Keratinocyte (primary cell): ENCODE data around the gene FANCC. TPM values are rescaled to one million over a fixed set of nuclear protein-coding genes. Genes with fewer than 3 reads are reported as not detected.

Source experiments
- DNase-seq: peaks from one replicate; pipeline ENCODE4 v3.0.0-alpha.2; 2011; ENCODE audit warnings: low read depth, missing footprints, low spot score
- FAIRE-seq: peaks from 2 replicates; lab custom pipeline; 2011; peaks lifted over from hg19 to GRCh38; lab: Jason Lieb, UNC
- H2AFZ ChIP-seq: 2 replicates; pipeline ENCODE4 v1.6.0; 2012; ENCODE audit warnings: low read length, control low read depth, inconsistent platforms; ENCODE audit not compliant: control insufficient read depth
- H3K27ac ChIP-seq: 2 replicates; pipeline ENCODE4 v1.5.1; 2011; ENCODE audit warnings: low read length; ENCODE audit not compliant: control insufficient read depth, insufficient read depth
- H3K27me3 ChIP-seq: 3 replicates; pipeline ENCODE4 v1.6.0; 2011; ENCODE audit warnings: low read length; ENCODE audit not compliant: control insufficient read depth, insufficient read depth; ENCODE audit errors: extremely low read depth
- H3K36me3 ChIP-seq, 2 experiments: 2 replicates in 1 of 2; 3 replicates in 1 of 2; pipeline ENCODE4 v1.5.1; 2011; ENCODE audit warnings: low read length in 2 of 2, mild to moderate bottlenecking in 1 of 2; ENCODE audit not compliant: control insufficient read depth in 2 of 2, insufficient read depth in 2 of 2; ENCODE audit errors: extremely low read depth in 1 of 2
- H3K4me1 ChIP-seq: 3 replicates; pipeline ENCODE4 v1.5.1; 2011; ENCODE audit warnings: low read length; ENCODE audit not compliant: control insufficient read depth, insufficient read depth; ENCODE audit errors: extremely low read depth
- H3K4me2 ChIP-seq: 3 replicates; pipeline ENCODE4 v1.6.0; 2011; ENCODE audit warnings: low read depth, low read length; ENCODE audit not compliant: control insufficient read depth, insufficient read depth; ENCODE audit errors: extremely low read depth
- H3K4me3 ChIP-seq, 3 experiments: fragments of 200-600 bp in 1 of 3; sonication (generic) in 1 of 3; 2 replicates in 2 of 3; 3 replicates in 1 of 3; pipeline ENCODE4 v1.5.1; 2011 to 2016; ENCODE audit warnings: low read length in 3 of 3, mild to moderate bottlenecking in 3 of 3, control low read depth in 2 of 3, inconsistent platforms in 1 of 3, low read depth in 1 of 3, mixed read lengths in 1 of 3, mixed run types in 1 of 3, moderate library complexity in 1 of 3; ENCODE audit not compliant: control insufficient read depth in 2 of 3, insufficient read depth in 2 of 3; ENCODE audit errors: extremely low read depth in 1 of 3
- H3K79me2 ChIP-seq: 2 replicates; pipeline ENCODE4 v1.6.0; 2012; ENCODE audit warnings: low read length; ENCODE audit not compliant: control insufficient read depth, insufficient read depth
- H3K9ac ChIP-seq: 3 replicates; pipeline ENCODE4 v1.6.0; 2011; ENCODE audit warnings: low read length; ENCODE audit not compliant: control insufficient read depth, insufficient read depth; ENCODE audit errors: extremely low read depth
- H3K9me1 ChIP-seq: 3 replicates; pipeline ENCODE4 v1.6.0; 2011; ENCODE audit warnings: low read length; ENCODE audit not compliant: control insufficient read depth, insufficient read depth; ENCODE audit errors: extremely low read depth
- H3K9me3 ChIP-seq: 2 replicates; pipeline ENCODE4 v1.5.1; 2012; ENCODE audit warnings: low read depth, low read length; ENCODE audit not compliant: control insufficient read depth
- H4K20me1 ChIP-seq: 3 replicates; pipeline ENCODE4 v1.6.0; 2011; ENCODE audit warnings: low read length; ENCODE audit not compliant: control insufficient read depth, insufficient read depth; ENCODE audit errors: extremely low read depth
- CTCF ChIP-seq, 3 experiments: IDR thresholded peaks in 1 of 3; conservative IDR thresholded peaks in 1 of 3; optimal IDR thresholded peaks in 1 of 3; 2 replicates in 2 of 3; 3 replicates in 1 of 3; pipeline versions ENCODE3 to v1.5.1; 2011; ENCODE audit warnings: low read length in 3 of 3, mild to moderate bottlenecking in 3 of 3, moderate library complexity in 2 of 3, control low read depth in 1 of 3, inconsistent platforms in 1 of 3; ENCODE audit not compliant: insufficient read depth in 2 of 3; ENCODE audit errors: extremely low read depth in 1 of 3
- EZH2 ChIP-seq: IDR thresholded peaks from one replicate; pipeline ENCODE4 v1.6.1; 2012; ENCODE audit warnings: inconsistent platforms, mild to moderate bottlenecking, low read length, moderate library complexity
- dilution Hi-C: fragments of 300-500 bp; cut with MboI; formaldehyde crosslinking; loops from one replicate; pipeline ENCODE4 v1.7.0; 2020; ENCODE audit warnings: low sequenced_read_pairs; ENCODE audit not compliant: extremely low pct_ligation_motif_present
- polyA plus RNA-seq, 5 experiments: library from polyadenylated mRNA; depleted of rRNA in 3 of 5; stranded (reverse) in 3 of 5; stranded (forward) in 1 of 5; unstranded in 1 of 5; fragments of >200 nt; gene quantifications; 1 replicate in 1 of 5; 2 replicates in 3 of 5; 3 replicates in 1 of 5; pipeline versions ENCODE4 v1.2.1 to v1.2.3, GENCODE V29; 2011 to 2012; ENCODE audit warnings: missing spikeins in 2 of 5, low read depth in 1 of 5, low replicate concordance in 1 of 5

FANCC gene
- polyA plus RNA-seq, 1 donor (not counting 4 experiments of a cell fraction or from before 2014, with no cell fraction given), result 8.3 TPM

GRCh38 chr9:95317893-95318211, 343 bp upstream of the FANCC start:
- H3K9me1 ChIP-seq, result no peaks in the 10 kb centered on the region
- peak overlapping the region; percentile 73 to 90 (median 85) for H3K4me3 ChIP-seq
- no peaks in the 10 kb centered on the region for H3K36me3 ChIP-seq
- dilution Hi-C loops, result no loop called here
- FAIRE-seq (no peak), DNase-seq (no peak)
- H4K20me1 ChIP-seq, result no peaks in the 10 kb centered on the region
- H3K79me2 ChIP-seq, result peaks cover 8% of the 10 kb centered on the region
- peak overlapping the region; percentile 96 for H3K9ac ChIP-seq
- peaks cover 18% of the 10 kb centered on the region for H3K4me1 ChIP-seq
- peak overlapping the region; percentile 90 for H2AFZ ChIP-seq
- peak overlapping the region; percentile 93 for H3K4me2 ChIP-seq
- H3K27ac ChIP-seq, result peak overlapping the region; percentile 92
- H3K27me3 ChIP-seq, result no peaks in the 10 kb centered on the region
- TF ChIP-seq EZH2 (no peak), CTCF (optimal IDR thresholded peaks at IDR 0.05 in 1 of 3, IDR thresholded peaks at IDR 0.05 in 1 of 3, conservative IDR thresholded peaks at IDR 0.05 in 1 of 3; ENCODE audit: extremely low read depth in 1 of 3, insufficient read depth in 2 of 3, low read length in 3 of 3) (no peak)
- H3K9me3 ChIP-seq, result no peaks in the 10 kb centered on the region

GRCh38 chr9:95316794-95317118, 753 bp downstream of the FANCC start:
- H4K20me1 ChIP-seq, result no peaks in the 10 kb centered on the region
- TF ChIP-seq CTCF (optimal IDR thresholded peaks at IDR 0.05 in 1 of 3, IDR thresholded peaks at IDR 0.05 in 1 of 3, conservative IDR thresholded peaks at IDR 0.05 in 1 of 3; ENCODE audit: extremely low read depth in 1 of 3, insufficient read depth in 2 of 3, low read length in 3 of 3) (peak in 1 of 3 experiments; percentile 25), EZH2 (no peak)
- no peaks in the 10 kb centered on the region for H3K27me3 ChIP-seq
- peak overlapping the region; percentile 89 for H2AFZ ChIP-seq
- no peak for DNase-seq
- peak overlapping the region; percentile 86 for H3K4me2 ChIP-seq
- FAIRE-seq, result no peak
- H3K4me1 ChIP-seq, result peaks cover 18% of the 10 kb centered on the region
- peak overlapping the region; percentile 96 for H3K9ac ChIP-seq
- no peaks in the 10 kb centered on the region for H3K9me3 ChIP-seq
- H3K4me3 ChIP-seq, result peak overlapping the region; percentile 73 to 90 (median 85)
- H3K9me1 ChIP-seq, result no peaks in the 10 kb centered on the region
- no peaks in the 10 kb centered on the region for H3K36me3 ChIP-seq
- dilution Hi-C loops, result no loop called here
- peak overlapping the region; percentile 22 for H3K27ac ChIP-seq
- peaks cover 11% of the 10 kb centered on the region for H3K79me2 ChIP-seq
